Lung (tissue), 12 donors: Measurements from ENCODE around the gene OAS1. TPM values are rescaled to one million over a fixed set of nuclear protein-coding genes. Genes with fewer than 3 reads are reported as not detected.

Experiments
- ATAC-seq: fragments of 200-7000 bp; cut with Tn5 transposase; one replicate; pipeline ENCODE4 v1.9.1; 2020; ENCODE audit warnings: moderate number of reproducible peaks; ENCODE audit not compliant: insufficient read depth, low FRiP score
- DNase-seq, 3 donors: peaks; one replicate each; pipeline ENCODE4 v3.0.0-alpha.2; 2013 to 2017
- H3K27ac ChIP-seq, 2 donors: one replicate each; pipeline ENCODE4 v1.5.1; 2013; ENCODE audit warnings: mild to moderate bottlenecking in 2 of 2, moderate library complexity in 2 of 2, control low read depth in 1 of 2, inconsistent platforms in 1 of 2, low read depth in 1 of 2, low read length in 1 of 2
- H3K27me3 ChIP-seq, 3 donors: one replicate each; pipeline ENCODE4 v1.5.1; 2013; ENCODE audit warnings: low read length in 2 of 3; ENCODE audit not compliant: control insufficient read depth in 3 of 3, insufficient read depth in 3 of 3
- H3K36me3 ChIP-seq, 4 donors: one replicate each; pipeline ENCODE4 v1.5.1; 2013; ENCODE audit warnings: low read length in 4 of 4, mild to moderate bottlenecking in 1 of 4, moderate library complexity in 1 of 4; ENCODE audit not compliant: control insufficient read depth in 4 of 4, insufficient read depth in 4 of 4
- H3K4me1 ChIP-seq, 5 donors: one replicate each; pipeline ENCODE4 v1.5.1; 2013; ENCODE audit warnings: low read length in 5 of 5, mild to moderate bottlenecking in 2 of 5, moderate library complexity in 1 of 5; ENCODE audit not compliant: control insufficient read depth in 5 of 5, insufficient read depth in 5 of 5
- H3K4me3 ChIP-seq: one replicate; pipeline ENCODE4 v1.5.1; 2013; ENCODE audit warnings: mild to moderate bottlenecking, control low read depth, moderate library complexity
- H3K9ac ChIP-seq, 2 donors: one replicate each; pipeline ENCODE4 v1.5.1; 2013; ENCODE audit warnings: low read length in 2 of 2, control low read depth in 1 of 2; ENCODE audit not compliant: insufficient read depth in 1 of 2
- H3K9me3 ChIP-seq, 4 donors: one replicate each; pipeline ENCODE4 v1.5.1; 2013; ENCODE audit warnings: low read length in 3 of 4, mild to moderate bottlenecking in 1 of 4, moderate library complexity in 1 of 4; ENCODE audit not compliant: control insufficient read depth in 4 of 4, insufficient read depth in 3 of 4
- CTCF ChIP-seq: IDR thresholded peaks from 2 replicates; pipeline ENCODE4 v1.5.1; 2012; ENCODE audit warnings: mild to moderate bottlenecking; ENCODE audit errors: control extremely low read depth, extremely low read depth
- WGBS, 2 donors: extraction: QIAGEN DNeasy Blood & Tissue Kit; methylation state at CpG; one replicate each; pipeline ENCODE4 v1.1.7; 2013; 5-methylcytosine and 5-hydroxymethylcytosine counted together
- polyA plus RNA-seq, 2 donors: library from polyadenylated mRNA; stranded (reverse); fragments of 200-250 nt; gene quantifications; one replicate each; pipeline ENCODE4 v1.2.1, GENCODE V29; 2013
- total RNA-seq, 2 donors: library from RNA; depleted of rRNA in 1 of 2; stranded (reverse); fragments of >200 nt in 1 of 2; gene quantifications; one replicate each; pipeline ENCODE4 v1.2.1, GENCODE V29; 2014 to 2021
- donor health status: control.
- donor health status: control.
- donor health status: Bipolar disorder and iron deficiency.
- donor health status: healthy.
- donor health status: DM: yes; HTN: yes; CAD: no.

OAS1 gene
- total and polyA plus RNA-seq, 4 donors, result 14.6 to 40.3 (median 18.5) TPM

DNA sequence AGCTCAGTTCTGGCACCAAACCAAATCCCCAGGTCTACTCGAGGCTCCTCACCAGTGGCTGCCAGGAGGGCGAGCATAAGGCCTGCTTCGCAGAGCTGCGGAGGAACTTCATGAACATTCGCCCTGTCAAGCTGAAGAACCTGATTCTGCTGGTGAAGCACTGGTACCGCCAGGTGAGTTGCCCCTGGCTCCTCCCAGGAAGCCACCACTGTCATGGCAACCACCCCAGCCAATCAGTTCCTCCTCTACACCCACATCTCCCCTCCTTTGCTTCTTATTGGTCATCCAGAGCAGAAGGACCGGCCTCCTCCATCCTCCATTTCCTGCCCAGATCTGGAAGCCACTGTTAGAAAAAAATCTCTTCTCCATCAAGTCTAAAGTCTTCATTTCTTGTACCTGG is 54.3 kb downstream of the OAS1 start:
- Histone ChIP-seq H3K9ac (no peak overlapping the region), H3K4me1 (peaks cover 0 to 2% (median 0%) of the 10 kb centered on the region in 5 donors), H3K27ac (no peak overlapping the region), H3K27me3 (no peaks in the 10 kb centered on the region), H3K36me3 (peaks cover 4 to 36% (median 13%) of the 10 kb centered on the region in 4 donors), H3K9me3 (peaks cover 0 to 5% (median 0%) of the 10 kb centered on the region in 4 donors), H3K4me3 (no peak overlapping the region)
- no peak for TF ChIP-seq CTCF
- ATAC-seq (no peak), DNase-seq (no peak)
- 86 to 89% methylated on average over 7 of the region's 7 CpGs for WGBS, 2 donors

DNA sequence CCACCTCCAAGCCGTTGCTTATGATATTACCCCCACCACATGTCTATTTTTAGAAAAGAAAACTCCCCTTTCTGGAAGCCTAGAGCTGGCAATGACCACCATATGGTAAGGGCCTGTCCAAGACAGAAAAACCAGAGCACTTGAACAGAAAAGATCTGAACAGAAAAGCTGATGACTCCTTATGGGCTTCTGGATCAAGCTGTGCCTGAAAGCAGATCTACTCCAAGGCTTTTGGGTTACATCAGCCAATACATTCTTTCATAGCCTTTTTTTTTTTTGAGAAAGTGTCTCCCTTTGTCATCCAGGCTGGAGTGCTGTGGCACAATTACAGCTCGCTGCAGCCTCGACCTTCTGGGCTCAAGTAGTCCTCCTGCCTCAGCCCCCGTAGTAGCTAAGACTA is 54.8 kb downstream of the OAS1 start:
- Histone ChIP-seq H3K27ac (no peak overlapping the region), H3K9me3 (peaks cover 0 to 5% (median 0%) of the 10 kb centered on the region in 4 donors), H3K27me3 (no peaks in the 10 kb centered on the region), H3K4me3 (no peak overlapping the region), H3K4me1 (peaks cover 0 to 2% (median 0%) of the 10 kb centered on the region in 5 donors), H3K36me3 (peaks cover 4 to 38% (median 15%) of the 10 kb centered on the region in 4 donors), H3K9ac (no peak overlapping the region)
- no peak for ATAC-seq
- no peak for DNase-seq
- WGBS, 2 donors, result 96 to 98% methylated on average over 4 of the region's 4 CpGs
- no peak for TF ChIP-seq CTCF

GRCh38 chr12:112962561-112962960 is 55.8 kb downstream of the OAS1 start:
- Histone ChIP-seq H3K9ac (no peak overlapping the region), H3K27ac (no peak overlapping the region), H3K4me3 (no peak overlapping the region), H3K36me3 (peaks cover 4 to 45% (median 17%) of the 10 kb centered on the region in 4 donors), H3K4me1 (peaks cover 0 to 2% (median 0%) of the 10 kb centered on the region in 5 donors), H3K27me3 (no peaks in the 10 kb centered on the region), H3K9me3 (peaks cover 0 to 5% (median 0%) of the 10 kb centered on the region in 4 donors)
- no peak for TF ChIP-seq CTCF
- ATAC-seq (no peak), DNase-seq (no peak)
- 97 to 98% methylated on average over 7 of the region's 7 CpGs for WGBS, 2 donors

DNA sequence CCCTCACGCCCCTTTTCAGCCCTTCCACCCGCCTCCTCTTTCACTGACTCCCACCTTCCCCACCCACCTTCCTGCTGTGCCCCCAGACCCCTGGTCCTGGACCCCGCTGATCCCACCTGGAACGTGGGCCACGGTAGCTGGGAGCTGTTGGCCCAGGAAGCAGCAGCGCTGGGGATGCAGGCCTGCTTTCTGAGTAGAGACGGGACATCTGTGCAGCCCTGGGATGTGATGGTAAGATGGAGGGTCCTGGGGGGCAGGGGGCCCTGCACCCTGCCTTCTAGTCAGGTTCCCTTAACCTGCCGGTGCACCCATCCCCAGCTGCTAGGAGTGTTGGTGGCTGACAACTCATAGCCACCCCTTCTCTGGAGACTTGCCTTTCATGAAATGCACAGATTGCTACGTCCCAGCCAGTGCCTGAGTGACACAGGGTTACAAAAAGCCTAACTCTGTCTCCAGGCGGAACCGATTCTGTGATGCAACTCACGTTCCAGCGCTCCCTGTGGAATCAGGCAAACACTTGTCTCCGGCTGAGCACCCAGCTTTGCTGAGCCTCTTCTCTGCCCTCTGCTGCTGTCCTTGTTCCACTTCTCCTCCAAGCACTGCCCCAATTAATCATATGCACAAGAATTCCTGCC is 56.6 kb downstream of the OAS1 start:
- 90 to 97% methylated on average over 14 of the region's 14 CpGs for WGBS, 2 donors
- DNase-seq, result no peak
- Histone ChIP-seq H3K4me3 (no peak overlapping the region), H3K36me3 (peaks cover 4 to 49% (median 19%) of the 10 kb centered on the region in 4 donors), H3K27me3 (no peaks in the 10 kb centered on the region), H3K9ac (no peak overlapping the region), H3K9me3 (peaks cover 0 to 5% (median 0%) of the 10 kb centered on the region in 4 donors), H3K27ac (no peak overlapping the region), H3K4me1 (peaks cover 0 to 2% (median 0%) of the 10 kb centered on the region in 5 donors)
- TF ChIP-seq CTCF, result no peak
- ATAC-seq, result no peak
